HEK293 (cell line): ENCODE measurements around the gene PCDH10.

Source experiments
- CTCF ChIA-PET: fragments of 350-600 bp; formaldehyde crosslinking; extraction: SDS; loops from one replicate; lab custom pipeline; 2021; ENCODE audit warnings: antibody characterized with exemption; lab: Yijun Ruan, JAX
- POLR2A ChIA-PET: fragments of 300-600 bp; formaldehyde crosslinking; extraction: SDS; loops from one replicate; lab custom pipeline; 2020; ENCODE audit warnings: antibody characterized with exemption, inconsistent platforms; lab: Yijun Ruan, JAX
- H3K27ac ChIP-seq: fragments of 200-500 bp; sonication (Bioruptor generic); 2 replicates; pipeline ENCODE4 v1.5.1; 2014; ENCODE audit warnings: low read depth, low read length, control low read depth, inconsistent platforms; ENCODE audit errors: extremely low read depth
- H3K36me3 ChIP-seq, 2 experiments: fragments of 200-500 bp in 1 of 2; sonication (Bioruptor generic) in 1 of 2; 1 replicate in 1 of 2; 2 replicates in 1 of 2; pipeline ENCODE4 v1.5.1; 2014 to 2017; ENCODE audit warnings: inconsistent platforms in 2 of 2, low read length in 2 of 2; ENCODE audit not compliant: control insufficient read depth in 2 of 2, insufficient read depth in 1 of 2
- H3K4me1 ChIP-seq: fragments of 200-500 bp; sonication (Bioruptor generic); 2 replicates; pipeline ENCODE4 v1.5.1; 2014; ENCODE audit warnings: mild to moderate bottlenecking, low read length, inconsistent platforms; ENCODE audit not compliant: control insufficient read depth, insufficient read depth
- H3K4me3 ChIP-seq: 2 replicates; pipeline ENCODE4 v1.5.1; 2011; ENCODE audit warnings: low read depth, mild to moderate bottlenecking, control low read depth, low read length, moderate library complexity
- H3K9me3 ChIP-seq: fragments of 200-500 bp; sonication (Bioruptor generic); 2 replicates; pipeline ENCODE4 v1.5.1; 2014; ENCODE audit warnings: low read depth, low read length, inconsistent platforms; ENCODE audit not compliant: control insufficient read depth, insufficient read depth
- CTCF ChIP-seq: fragments of 450-650 bp; formaldehyde crosslinking; IDR thresholded peaks from 2 replicates; pipeline ENCODE4 v1.5.1; 2016; ENCODE audit warnings: missing biosample characterization, missing genetic modification characterization
- ZBTB10 ChIP-seq: fragments of 450-650 bp; formaldehyde crosslinking; IDR thresholded peaks from 2 replicates; pipeline ENCODE4 v1.5.1; 2016; ENCODE audit warnings: missing biosample characterization, missing genetic modification characterization
- ZBTB11 ChIP-seq: fragments of 450-650 bp; formaldehyde crosslinking; conservative IDR thresholded peaks from 2 replicates; pipeline ENCODE4 v1.5.1; 2016; ENCODE audit warnings: low read depth, missing biosample characterization, missing genetic modification characterization
- ZBTB44 ChIP-seq: fragments of 450-650 bp; IDR thresholded peaks from 2 replicates; pipeline ENCODE4 v1.5.1; 2018; ENCODE audit warnings: missing biosample characterization, mild to moderate bottlenecking, missing genetic modification characterization
- ZBTB6 ChIP-seq: fragments of 450-650 bp; formaldehyde crosslinking; IDR thresholded peaks from 2 replicates; pipeline ENCODE4 v1.5.1; 2017; ENCODE audit warnings: missing biosample characterization, missing genetic modification characterization
- ZFP69B ChIP-seq: fragments of 450-650 bp; formaldehyde crosslinking; IDR thresholded peaks from 2 replicates; pipeline ENCODE4 v1.5.1; 2016; ENCODE audit warnings: missing biosample characterization, missing genetic modification characterization
- ZNF157 ChIP-seq: fragments of 450-650 bp; formaldehyde crosslinking; IDR thresholded peaks from 2 replicates; pipeline ENCODE4 v1.5.1; 2016; ENCODE audit warnings: missing biosample characterization, missing genetic modification characterization
- ZNF19 ChIP-seq: fragments of 450-650 bp; formaldehyde crosslinking; IDR thresholded peaks from 2 replicates; pipeline ENCODE4; 2016; ENCODE audit warnings: missing biosample characterization, missing genetic modification characterization, low read depth
- ZNF211 ChIP-seq: fragments of 450-650 bp; formaldehyde crosslinking; IDR thresholded peaks from 2 replicates; pipeline ENCODE4 v1.5.1; 2016; ENCODE audit warnings: low read depth, missing biosample characterization, missing genetic modification characterization
- ZNF221 ChIP-seq: fragments of 450-650 bp; formaldehyde crosslinking; IDR thresholded peaks from 2 replicates; pipeline ENCODE4 v1.5.1; 2017; ENCODE audit warnings: missing biosample characterization, missing genetic modification characterization, borderline replicate concordance
- ZNF24 ChIP-seq: fragments of 450-650 bp; formaldehyde crosslinking; IDR thresholded peaks from 2 replicates; pipeline ENCODE4 v1.5.1; 2016; ENCODE audit warnings: missing biosample characterization, missing genetic modification characterization
- ZNF341 ChIP-seq: fragments of 450-650 bp; formaldehyde crosslinking; IDR thresholded peaks from 2 replicates; pipeline ENCODE4; 2016; ENCODE audit warnings: low read depth, missing biosample characterization, missing genetic modification characterization
- ZNF366 ChIP-seq: fragments of 450-650 bp; formaldehyde crosslinking; conservative IDR thresholded peaks from 2 replicates; pipeline ENCODE4 v1.5.1; 2016; ENCODE audit warnings: missing biosample characterization, missing genetic modification characterization
- ZNF521 ChIP-seq: fragments of 450-650 bp; formaldehyde crosslinking; IDR thresholded peaks from 2 replicates; pipeline ENCODE4 v1.5.1; 2017; ENCODE audit warnings: missing biosample characterization, mild to moderate bottlenecking, missing genetic modification characterization
- ZNF560 ChIP-seq: fragments of 450-650 bp; formaldehyde crosslinking; IDR thresholded peaks from 2 replicates; pipeline ENCODE4 v1.5.1; 2017; ENCODE audit warnings: missing biosample characterization, missing genetic modification characterization, borderline replicate concordance
- ZNF580 ChIP-seq: fragments of 450-650 bp; formaldehyde crosslinking; IDR thresholded peaks from 2 replicates; pipeline ENCODE4 v1.5.1; 2016; ENCODE audit warnings: missing biosample characterization, missing genetic modification characterization
- ZNF621 ChIP-seq: fragments of 450-650 bp; formaldehyde crosslinking; IDR thresholded peaks from 2 replicates; pipeline ENCODE4 v1.5.1; 2017; ENCODE audit warnings: missing biosample characterization, missing genetic modification characterization
- ZNF626 ChIP-seq: fragments of 450-650 bp; sonication (Bioruptor Pico); formaldehyde crosslinking; IDR thresholded peaks from 2 replicates; pipeline ENCODE4 v1.5.1; 2018; ENCODE audit warnings: missing biosample characterization, missing genetic modification characterization, inconsistent platforms
- ZNF639 ChIP-seq: fragments of 450-650 bp; formaldehyde crosslinking; IDR thresholded peaks from 2 replicates; pipeline ENCODE4 v1.5.1; 2016; ENCODE audit warnings: missing biosample characterization, missing genetic modification characterization
- ZNF76 ChIP-seq: fragments of 450-650 bp; formaldehyde crosslinking; IDR thresholded peaks from 2 replicates; pipeline ENCODE4; 2016; ENCODE audit warnings: low read depth, missing biosample characterization, missing genetic modification characterization, borderline replicate concordance
- ZXDB ChIP-seq: fragments of 450-650 bp; formaldehyde crosslinking; IDR thresholded peaks from 2 replicates; pipeline ENCODE4 v1.5.1; 2016; ENCODE audit warnings: missing biosample characterization, missing genetic modification characterization

Gene PCDH10

GRCh38 chr4:133137571-133137970, 11.5 kb upstream of the PCDH10 start:
- ChIA-PET POLR2A (no interaction called here), CTCF (no interaction called here)
- Histone ChIP-seq H3K4me1 (no peaks in the 10 kb centered on the region), H3K36me3 (no peaks in the 10 kb centered on the region), H3K4me3 (no peak overlapping the region), H3K27ac (no peak overlapping the region), H3K9me3 (no peaks in the 10 kb centered on the region)
- no peak for TF ChIP-seq ZNF560 (tag by site-specific recombination)
- TF ChIP-seq ZNF76 (tag by site-specific recombination), result no peak
- TF ChIP-seq CTCF (tag by site-specific recombination), result no peak
- TF ChIP-seq ZBTB6 (tag by site-specific recombination), result no peak
- TF ChIP-seq ZNF621, result no peak
- no peak for TF ChIP-seq ZNF157 (tag by site-specific recombination)
- no peak for TF ChIP-seq ZBTB44 (tag by site-specific recombination)
- TF ChIP-seq ZNF580, result no peak

GRCh38 chr4:133143775-133144430, 5.2 kb upstream of the PCDH10 start:
- Histone ChIP-seq H3K4me1 (no peaks in the 10 kb centered on the region; the same call in 1 of the 2 replicates), H3K9me3 (no peaks in the 10 kb centered on the region), H3K36me3 (no peaks in the 10 kb centered on the region), H3K4me3 (no peak overlapping the region), H3K27ac (no peak overlapping the region)
- CTCF ChIA-PET, result no interaction called here
- POLR2A ChIA-PET, result no interaction called here
- TF ChIP-seq ZNF580, result no peak
- TF ChIP-seq ZNF24 (tag by site-specific recombination), result no peak
- no peak for TF ChIP-seq ZNF366 (tag by site-specific recombination)
- TF ChIP-seq ZFP69B (tag by site-specific recombination), result no peak
- no peak for TF ChIP-seq ZXDB (tag by site-specific recombination)
- no peak for TF ChIP-seq ZNF521 (tag by site-specific recombination)
- TF ChIP-seq ZNF639 (tag by site-specific recombination), result no peak
- no peak for TF ChIP-seq ZNF341 (tag by site-specific recombination)
- TF ChIP-seq ZNF626 (tag by site-specific recombination), result no peak
- TF ChIP-seq ZBTB11 (tag by site-specific recombination), result no peak
- TF ChIP-seq ZBTB10 (tag by site-specific recombination), result no peak
- TF ChIP-seq ZNF221 (tag by site-specific recombination), result no peak
- TF ChIP-seq ZNF211 (tag by site-specific recombination), result no peak
- no peak for TF ChIP-seq ZNF19
